HUES48 (cell line): Measurements from ENCODE around the gene SPATA6.
"Not testable (repeated sequence)": the region's sequence is repeated elsewhere in the genome, so short reads cannot be mapped to it uniquely, and the experiment has no call there.

ENCODE experiments used
- H3K27ac ChIP-seq: one replicate; pipeline ENCODE4 v1.7.0; 2013; ENCODE audit warnings: low read depth, low read length, inconsistent platforms
- H3K27me3 ChIP-seq: 2 replicates; pipeline ENCODE4 v1.6.1; 2013; ENCODE audit warnings: mild to moderate bottlenecking, low read length; ENCODE audit not compliant: control insufficient read depth, insufficient read depth
- H3K36me3 ChIP-seq: 2 replicates; pipeline ENCODE4 v1.6.1; 2013; ENCODE audit warnings: low read length; ENCODE audit not compliant: control insufficient read depth, insufficient read depth
- H3K4me1 ChIP-seq: 2 replicates; pipeline ENCODE4 v1.6.1; 2013; ENCODE audit warnings: mild to moderate bottlenecking, low read length; ENCODE audit not compliant: control insufficient read depth, insufficient read depth
- H3K4me3 ChIP-seq: 2 replicates; pipeline ENCODE4 v1.5.1; 2013; ENCODE audit warnings: mild to moderate bottlenecking, low read depth, low read length
- H3K9ac ChIP-seq: 2 replicates; pipeline ENCODE4 v1.6.1; 2013; ENCODE audit warnings: mild to moderate bottlenecking, low read depth, low read length, moderate library complexity
- H3K9me3 ChIP-seq: 2 replicates; pipeline ENCODE4 v1.6.1; 2013; ENCODE audit warnings: low read length; ENCODE audit not compliant: control insufficient read depth, insufficient read depth

Gene SPATA6

DNA sequence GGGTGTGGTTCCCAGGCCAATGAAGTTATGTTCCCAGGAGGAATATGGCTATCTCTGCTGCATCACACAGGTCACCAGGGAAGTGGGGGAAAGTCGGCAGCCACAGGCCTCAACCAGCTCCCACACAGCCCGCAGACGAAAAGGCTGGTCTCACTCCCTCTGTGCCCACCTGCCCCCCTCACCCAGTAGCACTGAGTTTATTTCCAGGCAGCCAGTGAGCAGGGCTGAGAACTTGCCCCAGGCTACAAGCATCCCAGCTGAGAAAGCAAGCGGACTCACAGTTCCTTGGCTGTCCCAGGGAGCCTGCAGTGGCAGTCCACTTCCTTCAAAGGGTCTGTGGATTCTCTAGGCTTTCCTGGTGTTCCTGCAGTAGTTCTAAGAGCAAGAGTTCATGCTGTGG is 180.6 kb downstream of the SPATA6 start:
- Histone ChIP-seq H3K27ac (no peak overlapping the region), H3K9ac (no peak overlapping the region), H3K36me3 (no peaks in the 10 kb centered on the region), H3K9me3 (peaks cover 8% of the 10 kb centered on the region), H3K4me1 (no peaks in the 10 kb centered on the region), H3K4me3 (no peak overlapping the region), H3K27me3 (no peaks in the 10 kb centered on the region)

DNA sequence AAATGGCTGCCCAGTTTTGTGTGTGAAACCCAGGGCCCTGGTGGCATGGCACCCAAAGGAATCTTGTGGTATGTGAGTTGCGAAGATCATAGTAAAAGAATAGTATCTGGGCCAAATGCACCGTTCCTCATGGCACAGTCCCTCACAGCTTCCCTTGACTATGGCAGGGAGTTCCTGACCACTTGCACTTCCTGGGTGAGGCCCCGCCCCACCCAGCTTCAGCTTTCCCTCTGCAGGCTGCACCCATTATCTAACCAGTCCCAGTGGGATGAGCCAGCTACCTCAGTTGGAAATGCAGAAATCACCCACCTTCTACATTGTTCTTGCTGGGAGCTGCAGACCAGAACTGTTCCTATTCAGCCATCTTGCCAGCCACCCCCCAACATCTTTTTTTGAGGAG is 186.5 kb downstream of the SPATA6 start:
- no peak overlapping the region for H3K9ac ChIP-seq

GRCh38 chr1:48284696-48285420 is 187.1 kb downstream of the SPATA6 start:
- not testable (repeated sequence) for H3K36me3 ChIP-seq, H3K27ac ChIP-seq, H3K9me3 ChIP-seq, H3K4me1 ChIP-seq, H3K4me3 ChIP-seq, H3K9ac ChIP-seq, H3K27me3 ChIP-seq

More for the DNA sequence above, 186.5 kb downstream of the SPATA6 start:
- Histone ChIP-seq H3K27ac (no peak overlapping the region), H3K9me3 (peaks cover 8% of the 10 kb centered on the region), H3K36me3 (no peaks in the 10 kb centered on the region), H3K27me3 (no peaks in the 10 kb centered on the region), H3K4me3 (no peak overlapping the region), H3K4me1 (no peaks in the 10 kb centered on the region)

DNA sequence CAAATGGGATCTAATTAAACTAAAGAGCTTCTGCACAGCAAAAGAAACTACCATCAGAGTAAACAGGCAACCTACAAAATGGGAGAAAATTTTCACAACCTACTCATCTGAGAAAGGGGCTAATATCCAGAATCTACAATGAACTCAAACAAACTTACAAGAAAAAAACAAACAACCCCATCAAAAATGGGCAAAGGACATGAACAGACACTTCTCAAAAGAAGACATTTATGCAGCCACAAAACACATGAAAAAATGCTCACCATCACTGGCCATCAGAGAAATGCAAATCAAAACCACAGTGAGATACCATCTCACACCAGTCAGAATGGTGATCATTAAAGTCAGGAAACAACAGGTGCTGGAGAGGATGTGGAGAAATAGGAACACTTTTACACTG is 189.7 kb downstream of the SPATA6 start:
- H3K4me1 ChIP-seq, H3K9me3 ChIP-seq, H3K36me3 ChIP-seq, H3K9ac ChIP-seq, H3K27ac ChIP-seq, H3K27me3 ChIP-seq, H3K4me3 ChIP-seq: not testable (repeated sequence)

DNA sequence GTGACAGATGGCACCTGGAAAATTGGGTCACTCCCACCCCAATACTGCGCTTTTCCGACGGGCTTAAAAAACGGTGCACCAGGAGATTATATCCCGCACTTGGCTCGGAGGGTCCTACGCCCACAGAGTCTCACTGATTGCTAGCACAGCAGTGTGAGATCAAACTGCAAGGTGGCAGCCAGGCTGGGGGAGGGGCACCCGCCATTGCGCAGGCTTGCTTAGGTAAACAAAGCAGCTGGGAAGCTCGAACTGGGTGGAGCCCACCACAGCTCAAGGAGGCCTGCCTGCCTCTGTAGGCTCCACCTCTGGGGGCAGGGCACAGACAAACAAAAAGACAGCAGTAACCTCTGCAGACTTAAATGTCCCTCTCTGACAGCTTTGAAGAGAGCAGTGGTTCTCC is 194.6 kb downstream of the SPATA6 start:
- not testable (repeated sequence) for H3K9ac ChIP-seq, H3K27me3 ChIP-seq, H3K27ac ChIP-seq, H3K4me3 ChIP-seq, H3K4me1 ChIP-seq, H3K36me3 ChIP-seq, H3K9me3 ChIP-seq

DNA sequence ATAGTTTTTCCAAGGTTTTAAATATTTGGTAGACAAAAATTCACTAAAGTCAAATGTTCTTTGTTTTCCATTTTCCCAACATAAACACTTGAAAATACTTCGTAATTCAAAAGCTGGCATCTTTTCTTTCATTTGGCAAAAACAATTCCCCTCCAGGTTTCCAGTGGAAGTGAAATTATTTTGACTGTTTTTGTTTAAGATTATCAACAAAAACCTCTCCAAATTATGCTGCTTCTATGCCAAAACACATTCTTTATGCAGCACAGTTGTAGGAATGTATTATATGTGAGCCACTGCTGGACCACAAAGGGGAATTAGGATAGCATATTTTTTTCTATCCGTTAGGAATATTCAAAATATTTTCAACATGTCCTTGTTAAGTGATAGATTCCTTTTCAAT is 205.4 kb downstream of the SPATA6 start:
- Histone ChIP-seq H3K27me3 (no peaks in the 10 kb centered on the region), H3K9ac (no peak overlapping the region), H3K9me3 (no peaks in the 10 kb centered on the region; the same call in 1 of the 2 replicates), H3K27ac (no peak overlapping the region), H3K4me3 (no peak overlapping the region), H3K4me1 (no peaks in the 10 kb centered on the region), H3K36me3 (no peaks in the 10 kb centered on the region)

DNA sequence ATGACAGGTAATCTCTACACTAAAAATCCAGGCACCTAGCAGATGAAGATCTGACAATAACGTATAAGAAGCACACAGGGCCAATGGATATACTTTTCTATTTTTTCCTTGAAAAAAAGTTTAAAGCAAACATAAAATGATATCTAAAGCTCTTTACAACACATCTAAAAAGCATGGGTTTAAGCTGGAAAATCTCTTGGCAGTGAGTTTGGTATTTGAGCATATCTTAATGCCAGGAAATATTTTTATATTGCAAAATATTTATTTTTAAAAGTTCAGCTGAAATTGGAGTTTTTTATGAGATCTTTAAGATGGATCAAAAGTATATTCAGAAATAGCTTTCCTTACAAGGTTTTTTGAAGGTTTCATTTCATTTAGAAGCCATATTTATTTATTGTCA is 209.0 kb downstream of the SPATA6 start:
- no peak overlapping the region for H3K4me3 ChIP-seq
- no peaks in the 10 kb centered on the region for H3K4me1 ChIP-seq
- no peaks in the 10 kb centered on the region for H3K36me3 ChIP-seq
- no peaks in the 10 kb centered on the region for H3K27me3 ChIP-seq
- H3K9ac ChIP-seq = no peak overlapping the region
- H3K27ac ChIP-seq = no peak overlapping the region
- H3K9me3 ChIP-seq = no peaks in the 10 kb centered on the region; the same call in 1 of the 2 replicates

GRCh38 chr1:48261881-48262400 is 210.1 kb downstream of the SPATA6 start:
- no peak overlapping the region for H3K27ac ChIP-seq
- no peaks in the 10 kb centered on the region for H3K27me3 ChIP-seq
- no peak overlapping the region for H3K4me3 ChIP-seq
- H3K4me1 ChIP-seq = no peaks in the 10 kb centered on the region
- no peaks in the 10 kb centered on the region for H3K36me3 ChIP-seq
- no peaks in the 10 kb centered on the region for H3K9me3 ChIP-seq
- H3K9ac ChIP-seq = no peak overlapping the region

DNA sequence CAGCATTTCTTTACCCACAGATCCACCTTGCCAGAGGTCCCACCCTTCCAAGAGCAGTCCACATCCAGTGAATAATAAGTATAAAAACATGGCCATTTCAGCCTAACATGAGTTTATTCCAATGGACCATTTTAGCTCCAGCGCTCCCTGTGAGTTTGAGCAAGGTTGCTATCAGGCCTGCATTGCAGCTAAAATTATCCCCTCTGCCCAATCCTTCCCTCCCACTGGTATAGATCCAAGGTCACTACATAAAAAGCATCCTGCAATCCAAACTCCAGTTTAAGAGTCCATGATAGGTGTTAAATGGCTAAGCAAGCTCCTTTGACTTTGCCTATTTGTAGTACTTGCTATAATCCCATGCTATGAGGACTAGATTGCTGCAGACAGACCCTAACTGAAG is 213.9 kb downstream of the SPATA6 start:
- no peak overlapping the region for H3K4me3 ChIP-seq
- H3K36me3 ChIP-seq = no peaks in the 10 kb centered on the region

GRCh38 chr1:48254254-48254653 is 217.8 kb downstream of the SPATA6 start:
- Histone ChIP-seq H3K4me1 (no peaks in the 10 kb centered on the region), H3K4me3 (no peak overlapping the region), H3K27ac (no peak overlapping the region)

More for the DNA sequence above, 213.9 kb downstream of the SPATA6 start:
- H3K27me3 ChIP-seq = no peaks in the 10 kb centered on the region
- H3K4me1 ChIP-seq = no peaks in the 10 kb centered on the region
- H3K9me3 ChIP-seq = no peaks in the 10 kb centered on the region
- H3K9ac ChIP-seq = no peak overlapping the region
- no peak overlapping the region for H3K27ac ChIP-seq

DNA sequence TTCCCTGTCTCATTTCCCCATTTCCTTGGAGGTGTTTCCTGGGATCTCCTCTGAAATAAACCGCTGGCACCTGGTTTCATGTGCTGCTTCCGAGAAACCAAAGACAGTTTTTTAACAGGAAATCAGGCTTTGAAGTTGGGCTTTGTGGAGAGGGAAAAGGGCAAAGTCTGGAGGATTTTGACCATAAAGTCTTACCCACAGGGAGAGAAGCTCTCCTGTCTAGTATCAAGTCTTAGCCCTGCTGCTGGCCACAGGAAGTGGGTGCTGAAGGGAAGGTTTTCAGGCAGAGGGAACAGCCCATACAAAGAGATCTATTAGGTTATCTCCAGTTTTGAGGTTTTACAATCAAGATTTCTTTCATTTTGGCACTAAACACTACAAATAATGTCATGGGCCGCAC is 220.2 kb downstream of the SPATA6 start:
- Histone ChIP-seq H3K27me3 (no peaks in the 10 kb centered on the region), H3K9ac (no peak overlapping the region), H3K36me3 (no peaks in the 10 kb centered on the region), H3K9me3 (no peaks in the 10 kb centered on the region), H3K27ac (no peak overlapping the region), H3K4me1 (no peaks in the 10 kb centered on the region), H3K4me3 (no peak overlapping the region)

More at GRCh38 chr1:48254254-48254653, 217.8 kb downstream of the SPATA6 start:
- Histone ChIP-seq H3K27me3 (no peaks in the 10 kb centered on the region), H3K9me3 (no peaks in the 10 kb centered on the region), H3K9ac (no peak overlapping the region), H3K36me3 (no peaks in the 10 kb centered on the region)
